NCI-H2171 (cell line): Measurements from ENCODE around the gene ABCC10.
"Not testable (repeated sequence)": the region's sequence is repeated elsewhere in the genome, so short reads cannot be mapped to it uniquely, and the experiment has no call there.

Source experiments
- DNase-seq: peaks from one replicate; lab custom pipeline; 2025; lab: John Stamatoyannopoulos, UW

Gene ABCC10

DNA sequence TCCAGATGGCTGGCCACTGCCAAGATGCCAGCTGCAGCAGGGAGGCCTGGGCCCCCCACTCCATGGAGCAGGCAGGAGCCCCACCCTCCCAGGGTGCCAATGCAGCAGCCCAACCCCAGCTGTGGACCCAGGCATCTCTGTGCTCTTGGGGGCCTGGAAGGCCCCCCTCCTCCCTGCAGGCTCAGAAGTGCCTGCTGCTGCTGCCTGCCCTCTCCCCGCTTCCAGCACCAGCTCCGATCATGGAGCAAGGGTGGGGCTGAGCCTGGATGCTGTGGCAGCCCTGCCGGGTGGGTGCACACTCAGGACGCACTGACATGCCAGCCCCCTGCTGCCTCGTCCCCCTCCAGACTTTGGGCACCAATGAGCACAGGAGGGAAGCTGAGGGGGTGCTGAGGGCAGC, 14.8 kb upstream of the ABCC10 start:
- DNase-seq = no peak

DNA sequence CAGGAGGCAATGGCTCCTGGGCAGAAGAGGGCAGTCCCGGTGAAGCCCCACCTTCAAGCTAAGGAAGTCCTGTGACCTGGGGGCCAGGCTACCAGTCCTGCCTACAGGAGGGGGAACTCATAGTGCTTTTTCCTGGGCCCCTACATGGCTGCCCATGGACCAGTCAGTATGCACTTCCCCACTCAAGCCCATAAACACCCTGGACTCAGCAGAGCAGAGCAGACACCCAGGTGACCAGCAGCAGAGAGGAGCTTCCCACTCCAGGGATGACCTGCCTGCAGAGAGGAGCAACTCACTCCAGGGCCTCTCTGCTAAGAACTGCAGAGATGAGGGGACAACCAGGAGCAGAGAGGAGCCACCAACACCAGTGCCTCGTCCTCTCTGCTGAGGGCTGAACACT, 14.3 kb upstream of the ABCC10 start:
- no peak for DNase-seq

DNA sequence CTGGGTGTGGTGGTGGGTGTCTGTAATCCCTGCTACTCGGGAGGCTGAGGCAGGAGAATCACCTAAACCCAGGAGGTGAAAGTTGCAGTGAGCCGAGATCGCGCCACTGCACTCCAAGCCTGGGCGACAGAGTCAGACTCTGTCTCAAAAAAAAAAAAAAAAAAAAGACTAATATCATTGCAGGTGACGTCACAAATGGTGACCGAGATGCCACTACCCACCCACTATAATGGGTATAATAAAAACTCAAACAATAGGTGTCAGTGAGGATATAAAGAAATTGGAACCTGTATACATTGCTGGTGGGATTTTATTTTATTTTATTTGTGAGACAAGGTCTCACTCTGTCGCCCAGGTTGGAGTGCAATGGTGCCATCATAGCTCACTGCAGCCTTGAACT, 12.1 kb upstream of the ABCC10 start:
- DNase-seq = not testable (repeated sequence)

DNA sequence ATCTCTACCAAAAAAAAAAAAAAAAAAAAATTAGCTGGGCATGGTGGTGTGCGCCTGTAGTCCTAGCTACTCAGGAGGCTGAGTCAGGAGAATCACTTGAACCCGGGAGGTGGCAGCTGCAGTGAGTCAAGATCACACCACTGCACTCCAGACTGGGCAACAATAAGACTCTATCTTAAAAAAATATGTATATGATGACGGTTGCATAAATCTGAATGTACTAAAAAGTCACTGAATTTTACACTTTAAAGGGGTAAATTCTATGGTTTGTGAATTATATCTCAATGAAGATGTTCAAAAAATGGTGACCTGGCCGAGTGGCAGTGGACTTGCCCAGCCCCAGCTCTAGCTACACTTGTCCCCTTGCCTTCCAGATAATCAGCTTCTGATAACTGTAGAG, 10.4 kb upstream of the ABCC10 start:
- no peak for DNase-seq

DNA sequence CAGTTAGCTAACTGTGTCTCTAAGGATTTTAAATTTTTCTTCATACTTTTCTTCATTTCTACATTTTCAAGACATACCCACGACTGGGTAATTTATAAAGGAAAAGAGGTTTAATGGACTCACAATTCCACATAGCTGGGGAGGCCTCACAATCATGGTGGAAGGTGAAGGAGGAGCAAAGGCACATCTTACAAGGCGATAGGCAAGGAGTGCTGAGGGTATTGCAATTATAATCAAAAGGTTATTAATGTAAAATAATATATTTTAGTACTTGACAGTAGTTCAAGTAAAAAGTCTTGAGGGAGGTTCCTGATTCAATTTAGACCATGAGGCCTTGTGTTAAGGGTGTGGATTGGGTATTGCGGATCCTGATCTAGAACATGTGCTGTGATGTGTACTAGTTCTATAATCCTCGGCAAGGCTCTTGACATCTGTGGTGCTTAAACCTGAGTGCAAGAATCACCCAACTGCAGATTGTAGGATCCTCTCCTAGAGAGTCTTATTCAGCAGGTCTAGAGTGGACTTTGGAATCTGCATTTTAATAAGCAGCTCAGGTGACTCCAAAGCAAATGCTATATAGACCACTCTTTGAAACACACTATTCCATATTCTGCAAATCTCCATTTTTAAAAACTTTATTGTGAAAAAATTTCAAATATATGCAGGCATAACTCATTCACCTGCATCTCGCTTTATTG, 7.2 kb upstream of the ABCC10 start:
- DNase-seq = no peak

DNA sequence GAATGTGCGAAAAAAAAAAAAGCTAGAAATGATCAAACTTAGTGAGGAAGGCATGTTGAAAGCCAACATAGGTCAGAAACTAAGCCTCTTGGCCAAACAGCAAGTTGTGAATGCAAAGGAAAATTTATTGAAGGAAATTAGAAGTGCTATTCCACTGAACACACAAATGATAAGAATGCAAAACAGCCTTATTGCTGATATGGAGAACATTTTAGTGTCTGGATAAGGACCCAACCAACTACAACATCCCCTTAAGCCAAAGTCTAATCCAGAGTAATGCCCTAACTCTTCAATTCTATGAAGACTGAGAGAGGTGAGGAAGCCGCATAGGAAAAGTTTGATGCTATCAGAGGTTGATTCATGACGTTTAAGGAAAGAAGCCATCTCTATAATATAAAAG, 5.5 kb upstream of the ABCC10 start:
- DNase-seq = no peak

DNA sequence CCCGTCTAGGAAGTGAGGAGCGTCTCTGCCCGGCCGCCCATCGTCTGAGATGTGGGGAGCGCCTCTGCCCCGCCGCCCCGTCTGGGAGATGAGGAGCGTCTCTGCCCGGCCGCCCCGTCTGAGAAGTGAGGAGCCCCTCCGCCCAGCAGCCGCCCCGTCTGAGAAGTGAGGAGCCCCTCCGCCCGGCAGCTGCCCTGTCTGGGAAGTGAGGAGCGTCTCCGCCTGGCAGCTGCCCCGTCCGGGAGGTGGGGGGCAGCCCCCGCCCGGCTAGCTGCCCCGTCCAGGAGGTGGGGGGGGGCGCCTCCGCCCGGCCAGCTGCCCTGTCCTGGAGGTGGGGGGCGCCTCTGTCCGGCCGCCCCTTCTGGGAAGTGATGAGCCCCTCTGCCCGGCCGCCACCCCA, 2.3 kb upstream of the ABCC10 start:
- DNase-seq = not testable (repeated sequence)

DNA sequence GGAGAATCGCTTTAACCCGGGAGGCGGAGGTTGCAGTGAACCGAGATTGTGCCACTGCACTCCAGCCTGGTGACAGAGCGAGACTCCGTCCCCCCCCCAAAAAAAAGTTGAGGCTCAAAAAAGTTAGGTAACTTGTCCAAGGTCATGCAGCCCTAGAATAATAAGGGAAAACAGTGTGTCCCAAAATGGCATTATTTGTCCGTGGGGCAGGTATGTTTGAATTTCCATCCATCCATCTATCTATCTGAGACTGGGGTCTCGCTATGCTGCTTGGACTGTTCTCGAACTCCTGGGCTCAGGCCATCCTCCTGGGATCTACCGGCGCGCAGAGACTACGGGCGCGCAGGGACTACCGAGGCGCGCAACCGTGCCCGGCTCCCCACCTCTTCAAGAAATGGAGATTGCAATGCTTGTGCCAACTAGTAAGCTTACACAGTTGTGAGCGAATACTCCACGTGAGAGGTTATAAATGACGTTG, 374 bp upstream of the ABCC10 start:
- no peak for DNase-seq

DNA sequence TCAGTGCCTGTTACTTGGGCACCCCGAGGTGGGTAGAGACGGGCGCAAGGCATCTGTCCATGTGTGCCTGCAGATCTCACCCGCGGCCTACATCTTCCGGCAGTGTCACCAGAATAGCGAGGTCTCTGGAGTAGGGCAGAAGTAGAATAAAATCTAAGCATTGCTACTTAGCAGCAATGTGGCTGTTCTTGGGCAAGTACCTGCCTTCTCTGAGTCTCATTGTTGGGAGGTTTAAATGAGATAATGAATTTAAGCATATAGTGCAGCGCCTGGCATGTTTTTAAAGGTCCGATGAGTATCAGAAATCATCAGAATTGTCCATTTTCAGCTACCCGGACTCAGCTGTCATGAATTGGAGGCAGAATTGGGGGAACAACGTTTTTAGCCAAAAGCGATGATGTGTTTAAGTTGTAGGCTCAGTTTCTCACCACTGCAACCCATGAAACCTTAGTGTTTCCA, 800 bp downstream of the ABCC10 start:
- DNase-seq = peak; percentile 28

DNA sequence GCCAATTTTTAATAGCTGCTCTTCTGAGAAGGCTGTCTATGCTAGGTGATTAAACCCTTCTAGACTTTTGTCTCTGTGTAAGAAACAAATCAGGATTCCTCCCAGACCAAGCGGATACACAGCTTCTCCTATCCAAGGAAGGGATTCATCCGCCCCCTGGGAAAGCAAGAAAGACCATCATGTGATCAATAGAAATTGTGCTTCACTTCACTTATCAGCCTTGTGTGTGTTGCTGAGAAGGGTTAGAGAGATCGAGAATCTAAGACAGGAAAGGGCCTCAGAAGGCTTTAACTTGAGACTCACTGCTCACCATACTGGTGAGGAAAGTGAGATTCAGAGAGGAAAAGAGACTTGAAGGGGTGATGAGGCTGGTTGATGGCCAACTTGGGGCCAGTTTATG, 1.5 kb downstream of the ABCC10 start:
- DNase-seq = no peak

DNA sequence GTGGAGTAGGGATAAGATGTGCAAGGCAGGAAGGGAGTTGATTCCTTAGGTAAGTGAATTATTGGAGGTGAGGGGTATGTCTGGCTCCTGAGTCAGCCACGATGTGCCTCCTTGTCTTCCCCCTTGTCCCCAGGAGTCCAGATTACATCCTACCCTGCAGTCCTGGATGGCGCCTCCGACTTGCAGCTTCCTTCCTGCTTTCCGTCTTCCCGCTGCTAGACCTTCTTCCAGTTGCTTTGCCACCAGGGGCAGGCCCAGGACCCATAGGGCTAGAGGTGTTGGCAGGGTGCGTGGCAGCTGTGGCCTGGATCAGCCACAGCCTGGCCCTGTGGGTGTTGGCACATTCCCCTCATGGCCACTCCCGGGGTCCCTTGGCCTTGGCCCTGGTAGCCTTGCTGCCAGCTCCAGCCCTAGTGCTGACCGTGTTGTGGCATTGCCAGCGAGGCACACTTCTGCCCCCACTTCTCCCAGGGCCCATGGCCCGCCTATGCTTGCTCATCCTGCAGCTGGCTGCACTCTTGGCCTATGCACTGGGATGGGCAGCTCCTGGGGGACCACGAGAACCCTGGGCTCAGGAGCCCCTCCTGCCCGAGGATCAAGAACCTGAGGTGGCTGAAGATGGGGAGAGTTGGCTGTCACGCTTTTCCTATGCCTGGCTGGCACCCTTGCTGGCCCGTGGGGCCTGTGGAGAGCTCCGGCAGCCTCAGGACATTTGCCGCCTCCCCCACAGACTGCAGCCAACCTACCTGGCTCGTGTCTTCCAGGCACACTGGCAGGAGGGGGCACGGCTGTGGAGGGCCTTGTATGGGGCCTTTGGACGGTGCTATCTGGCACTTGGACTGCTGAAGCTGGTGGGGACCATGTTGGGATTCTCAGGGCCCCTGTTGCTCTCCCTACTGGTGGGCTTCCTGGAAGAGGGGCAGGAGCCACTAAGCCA, 4.9 kb downstream of the ABCC10 start:
- DNase-seq = no peak

DNA sequence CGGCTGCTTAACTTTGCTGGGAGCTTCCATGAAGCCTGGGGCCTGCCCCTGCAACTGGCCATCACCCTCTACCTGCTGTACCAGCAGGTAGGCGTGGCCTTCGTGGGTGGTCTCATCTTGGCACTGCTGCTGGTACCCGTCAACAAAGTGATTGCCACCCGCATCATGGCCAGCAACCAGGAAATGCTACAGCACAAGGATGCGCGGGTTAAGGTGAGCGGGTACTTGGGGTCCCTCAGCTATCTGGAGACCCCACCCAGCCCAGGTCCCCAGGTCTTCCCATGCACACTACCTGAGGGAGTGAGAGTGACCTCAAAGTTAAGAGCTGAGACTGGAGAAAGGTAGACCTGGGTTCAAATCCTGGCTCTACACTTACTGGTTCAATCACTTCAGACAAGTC, 5.8 kb downstream of the ABCC10 start:
- DNase-seq = no peak

DNA sequence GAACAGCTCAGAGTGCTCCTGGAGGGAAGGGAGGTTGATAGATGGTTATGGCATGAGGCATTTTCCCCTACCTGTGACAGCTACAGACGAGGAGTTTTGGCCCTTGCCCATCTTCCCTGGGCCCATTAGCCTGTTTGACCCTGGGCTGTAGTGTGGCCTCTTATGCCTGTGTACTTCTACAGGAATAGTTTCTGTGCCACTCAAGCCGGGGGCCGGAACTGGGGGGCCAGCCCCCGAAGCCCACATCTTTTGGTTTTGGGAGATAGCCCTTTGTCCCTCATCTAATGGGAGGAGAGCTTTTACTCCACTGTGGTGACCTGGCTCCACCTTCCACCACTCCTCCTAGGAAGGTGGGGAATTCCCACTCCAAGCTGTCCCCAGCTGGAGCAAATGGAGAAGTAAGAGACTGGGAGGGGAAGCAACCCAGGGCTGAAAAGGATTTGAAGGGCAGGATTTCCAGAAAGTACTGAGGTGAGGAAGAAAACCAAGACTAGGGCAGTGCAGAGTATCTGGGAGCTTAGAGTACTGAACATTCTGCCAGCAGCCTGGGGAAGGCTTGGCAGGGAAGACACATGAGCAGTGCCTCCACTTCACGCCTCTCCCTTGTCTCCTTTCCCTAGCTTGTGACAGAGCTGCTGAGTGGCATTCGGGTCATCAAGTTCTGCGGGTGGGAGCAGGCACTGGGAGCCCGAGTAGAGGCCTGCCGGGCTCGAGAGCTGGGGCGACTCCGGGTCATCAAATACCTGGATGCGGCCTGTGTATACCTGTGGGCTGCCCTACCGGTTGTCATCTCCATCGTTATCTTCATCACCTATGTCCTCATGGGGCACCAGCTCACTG, 6.9 kb downstream of the ABCC10 start:
- no peak for DNase-seq

DNA sequence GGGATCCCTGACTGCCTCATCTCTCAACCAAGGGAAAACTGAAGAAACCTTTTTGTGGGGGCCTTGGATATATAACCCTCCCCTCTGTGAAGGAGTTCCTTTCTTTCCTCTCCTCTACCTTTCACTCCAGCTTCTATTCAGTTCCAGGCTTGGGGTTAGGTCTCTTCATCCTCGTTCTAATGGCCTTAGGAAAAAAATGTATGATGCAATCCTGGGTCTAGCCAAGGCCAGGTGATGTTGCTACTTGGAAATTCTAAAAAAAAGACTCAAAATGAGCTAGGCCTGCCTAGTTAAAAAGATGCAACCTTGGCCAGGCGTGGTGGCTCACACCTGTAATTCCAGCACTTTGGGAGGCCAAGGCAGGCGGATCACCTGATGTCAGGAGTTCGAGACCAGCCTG, 7.6 kb downstream of the ABCC10 start:
- DNase-seq = no peak

DNA sequence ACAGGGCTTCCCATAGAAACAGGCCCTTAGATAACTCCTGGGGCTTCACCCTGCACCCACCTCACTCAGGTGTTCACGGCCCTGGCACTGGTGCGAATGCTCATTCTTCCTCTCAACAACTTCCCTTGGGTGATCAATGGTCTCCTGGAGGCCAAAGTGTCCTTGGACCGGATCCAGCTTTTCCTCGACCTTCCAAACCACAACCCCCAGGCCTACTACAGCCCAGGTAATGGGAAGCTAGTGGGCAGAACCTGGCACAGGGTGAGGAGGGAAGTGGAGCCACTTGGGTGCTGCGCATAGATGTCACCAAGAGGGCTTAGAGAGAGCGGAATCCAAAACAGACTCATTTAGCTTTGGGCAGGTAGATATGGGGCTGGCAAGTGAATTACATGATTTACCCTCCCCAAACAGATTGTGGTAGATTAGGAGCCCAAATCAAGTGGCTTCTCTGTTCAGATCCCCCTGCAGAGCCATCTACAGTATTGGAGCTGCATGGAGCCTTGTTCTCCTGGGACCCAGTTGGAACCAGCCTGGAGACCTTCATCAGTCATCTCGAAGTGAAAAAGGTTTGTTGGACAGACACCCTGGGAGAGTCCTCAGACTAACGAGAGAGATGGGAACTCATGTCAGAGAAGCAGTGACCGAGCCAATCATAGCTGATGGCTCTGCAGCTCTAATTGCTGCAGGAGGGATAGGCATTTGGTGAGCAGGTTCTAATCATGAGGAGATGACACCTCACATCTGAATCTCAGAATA, 8.5 kb downstream of the ABCC10 start:
- no peak for DNase-seq

DNA sequence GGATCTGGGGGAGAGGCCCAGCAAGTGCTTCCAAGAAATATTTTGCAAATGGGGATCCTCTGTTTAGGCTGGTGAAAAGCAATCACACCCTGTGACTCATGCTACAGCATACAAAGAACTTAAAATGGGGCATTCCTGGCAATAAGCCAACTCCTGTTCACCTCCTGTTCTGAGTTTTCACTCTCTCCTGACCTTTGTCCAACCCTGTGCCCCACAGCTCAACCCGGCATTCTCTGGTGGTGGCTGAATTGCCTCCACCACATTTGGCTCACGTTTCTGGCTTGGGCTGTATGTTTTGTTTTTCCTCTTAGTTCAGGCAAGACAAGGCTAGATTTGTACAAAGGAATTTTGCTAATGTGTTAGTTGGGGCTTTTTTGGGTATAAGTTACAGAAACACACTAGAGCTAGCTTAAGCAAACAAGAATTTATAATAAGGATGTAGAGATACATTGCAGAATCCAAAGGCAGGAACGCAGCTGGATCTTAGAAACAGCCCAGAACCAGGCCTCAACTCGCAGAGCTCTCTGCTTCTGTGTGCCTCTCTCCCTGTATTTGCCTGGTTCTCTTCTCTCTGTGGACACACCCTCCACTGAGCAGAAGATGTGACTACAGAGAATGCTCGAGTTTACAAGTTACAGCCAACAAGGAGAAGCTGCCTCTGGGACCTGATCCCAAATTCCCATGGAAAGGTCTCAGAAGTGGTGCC, 9.4 kb downstream of the ABCC10 start:
- DNase-seq = no peak

DNA sequence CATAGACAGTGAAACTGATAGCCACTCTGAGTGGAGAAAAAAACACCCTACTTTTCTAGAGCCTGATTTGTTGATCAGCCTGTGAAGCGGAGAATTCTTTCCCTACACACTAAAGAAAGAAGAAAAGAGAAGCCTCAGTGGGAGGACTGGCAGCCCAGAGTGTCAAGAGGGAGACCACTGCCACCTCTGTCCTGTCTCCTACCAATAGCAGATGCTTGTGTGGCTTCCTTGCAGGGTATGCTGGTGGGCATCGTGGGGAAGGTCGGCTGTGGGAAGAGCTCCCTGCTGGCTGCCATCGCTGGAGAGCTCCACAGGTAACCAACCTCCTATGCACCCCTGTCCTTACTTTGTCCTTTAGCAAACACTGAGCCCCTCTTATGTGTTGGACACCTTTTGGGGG, 10.4 kb downstream of the ABCC10 start:
- DNase-seq = no peak

DNA sequence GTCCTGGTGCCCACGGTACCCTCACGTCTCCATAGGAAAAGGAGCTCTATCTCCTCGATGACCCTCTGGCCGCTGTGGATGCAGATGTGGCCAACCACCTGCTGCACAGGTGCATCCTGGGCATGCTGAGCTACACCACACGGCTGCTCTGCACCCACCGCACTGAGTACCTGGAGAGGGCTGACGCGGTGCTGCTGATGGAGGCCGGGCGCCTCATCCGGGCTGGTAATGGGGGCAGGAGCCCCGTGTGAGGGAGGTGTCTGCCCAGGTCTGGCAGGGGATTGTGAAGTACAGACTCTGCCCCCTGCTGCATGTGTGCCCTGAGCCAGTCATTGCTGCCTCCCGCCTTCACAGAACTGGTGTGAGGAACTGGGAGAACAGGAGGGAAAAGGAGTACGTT, 15.6 kb downstream of the ABCC10 start:
- DNase-seq = no peak

DNA sequence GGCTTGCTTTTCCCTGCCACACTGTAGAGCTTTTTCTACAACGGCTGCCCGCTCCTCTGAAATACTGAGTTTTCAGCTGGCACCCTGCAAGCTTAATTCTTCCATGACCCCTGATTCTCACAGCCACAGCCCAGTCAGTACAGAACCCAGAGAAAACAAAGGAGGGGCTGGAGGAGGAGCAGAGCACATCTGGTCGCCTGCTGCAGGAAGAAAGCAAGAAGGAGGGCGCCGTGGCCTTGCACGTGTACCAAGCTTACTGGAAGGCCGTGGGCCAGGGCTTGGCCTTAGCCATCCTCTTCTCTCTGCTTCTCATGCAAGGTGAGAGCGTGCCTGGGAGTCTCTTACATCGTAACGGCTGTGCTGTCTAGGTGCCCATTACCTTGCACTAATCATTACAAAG, 16.7 kb downstream of the ABCC10 start:
- no peak for DNase-seq

DNA sequence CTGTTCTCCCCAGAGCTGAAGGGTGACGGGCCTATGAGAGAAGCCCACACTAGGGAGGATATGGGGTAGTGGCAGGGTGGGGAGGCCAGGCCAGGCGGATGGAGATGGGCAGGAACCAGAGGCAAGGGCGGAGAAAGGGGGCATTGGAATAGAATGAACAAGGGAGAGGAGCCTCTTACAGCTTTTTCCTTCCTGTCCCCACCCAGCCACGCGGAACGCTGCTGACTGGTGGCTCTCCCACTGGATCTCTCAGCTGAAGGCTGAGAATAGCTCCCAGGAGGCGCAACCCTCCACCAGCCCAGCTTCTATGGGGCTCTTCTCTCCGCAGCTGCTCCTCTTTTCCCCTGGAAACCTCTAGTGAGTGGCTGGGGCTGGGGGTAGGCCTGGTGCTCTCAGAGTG, 17.2 kb downstream of the ABCC10 start:
- DNase-seq = no peak

DNA sequence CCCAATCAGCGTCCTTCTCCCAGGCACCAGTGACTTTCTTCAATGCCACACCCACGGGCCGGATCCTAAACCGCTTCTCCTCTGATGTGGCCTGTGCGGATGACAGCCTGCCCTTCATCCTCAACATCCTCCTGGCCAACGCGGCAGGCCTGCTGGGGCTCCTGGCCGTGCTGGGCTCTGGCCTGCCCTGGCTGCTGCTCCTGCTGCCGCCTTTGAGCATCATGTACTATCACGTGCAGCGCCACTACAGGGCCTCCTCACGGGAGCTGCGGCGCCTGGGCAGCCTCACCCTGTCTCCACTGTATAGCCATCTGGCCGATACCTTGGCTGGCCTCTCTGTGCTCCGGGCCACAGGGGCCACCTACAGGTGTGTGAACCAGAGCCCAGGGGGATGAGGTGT, 18.2 kb downstream of the ABCC10 start:
- no peak for DNase-seq
